GM12891 (cell line): ENCODE data around the gene NMRAL1.
A peak's percentile ranks its signal among the peaks of the same experiment; 100 is the strongest.

Source experiments
- DNase-seq: peaks from one replicate; pipeline ENCODE4 v3.0.0; 2011; ENCODE audit warnings: low spot score; ENCODE audit not compliant: insufficient read length
- FAIRE-seq: peaks from 2 replicates; lab custom pipeline; 2011; peaks lifted over from hg19 to GRCh38; lab: Jason Lieb, UNC
- PAX5 ChIP-seq: IDR thresholded peaks from 2 replicates; pipeline ENCODE4 v1.6.1; 2011; ENCODE audit warnings: low read length, moderate library complexity, mild to moderate bottlenecking; ENCODE audit not compliant: insufficient read depth, severe bottlenecking
- POLR2A ChIP-seq: IDR thresholded peaks from 2 replicates; pipeline ENCODE4 v1.6.1; 2011; ENCODE audit warnings: low read depth, low read length, control low read depth
- POLR2AphosphoS5 ChIP-seq: IDR thresholded peaks from 2 replicates; pipeline ENCODE4 v1.6.1; 2011; ENCODE audit warnings: low read depth, low read length, control low read depth
- POU2F2 ChIP-seq: IDR thresholded peaks from 2 replicates; pipeline ENCODE4 v1.6.1; 2011; ENCODE audit warnings: low read depth, mild to moderate bottlenecking, control low read depth, low read length, moderate library complexity
- SPI1 ChIP-seq: IDR thresholded peaks from 2 replicates; pipeline ENCODE4 v1.6.1; 2011; ENCODE audit warnings: low read depth, low read length, control low read depth
- TAF1 ChIP-seq: IDR thresholded peaks from 2 replicates; pipeline ENCODE4 v1.6.1; 2011; ENCODE audit warnings: low read depth, low read length, control low read depth

The NMRAL1 gene

GRCh38 chr16:4505356-4506147 is 31.1 kb upstream of the NMRAL1 start:
- FAIRE-seq (peak; percentile 93), DNase-seq (peak; percentile 73)
- peak; percentile 93 for TF ChIP-seq SPI1
- no peak for TF ChIP-seq POU2F2
- no peak for TF ChIP-seq POLR2AphosphoS5
- TF ChIP-seq TAF1, result no peak
- no peak for TF ChIP-seq PAX5

GRCh38 chr16:4501071-4501478 is 26.6 kb upstream of the NMRAL1 start:
- no peak for DNase-seq
- TF ChIP-seq POU2F2 (no peak), PAX5 (no peak), TAF1 (no peak), POLR2A (no peak), SPI1 (no peak), POLR2AphosphoS5 (no peak)
- no peak for FAIRE-seq

- no peak for DNase-seq
Observed at GRCh38 chr16:4500272-4500671, 25.8 kb upstream of the NMRAL1 start.

GRCh38 chr16:4499196-4499555 is 24.8 kb upstream of the NMRAL1 start:
- FAIRE-seq (no peak), DNase-seq (no peak)
- TF ChIP-seq POU2F2, result no peak
- no peak for TF ChIP-seq SPI1
- no peak for TF ChIP-seq POLR2A
- TF ChIP-seq TAF1, result no peak
- TF ChIP-seq PAX5, result no peak

More at GRCh38 chr16:4500272-4500671, 25.8 kb upstream of the NMRAL1 start:
- TF ChIP-seq SPI1, result no peak
- TF ChIP-seq POU2F2, result no peak
- TF ChIP-seq POLR2AphosphoS5, result no peak
- no peak for TF ChIP-seq PAX5
- TF ChIP-seq TAF1, result no peak
- TF ChIP-seq POLR2A, result no peak
- FAIRE-seq, result no peak

GRCh38 chr16:4498546-4499195 is 24.2 kb upstream of the NMRAL1 start:
- DNase-seq, result no peak
- no peak for FAIRE-seq
- no peak for TF ChIP-seq POLR2A
- no peak for TF ChIP-seq POLR2AphosphoS5
- TF ChIP-seq SPI1, result no peak
- TF ChIP-seq TAF1, result no peak
- TF ChIP-seq PAX5, result no peak
- TF ChIP-seq POU2F2, result no peak

GRCh38 chr16:4496305-4496704 is 21.9 kb upstream of the NMRAL1 start:
- no peak for DNase-seq
- TF ChIP-seq POU2F2 (no peak), SPI1 (no peak), TAF1 (no peak), PAX5 (no peak), POLR2AphosphoS5 (no peak), POLR2A (no peak)
- no peak for FAIRE-seq

- TF ChIP-seq TAF1 (no peak), POLR2A (no peak), POU2F2 (no peak), SPI1 (no peak)
- FAIRE-seq (no peak), DNase-seq (no peak)
Observed at GRCh38 chr16:4495766-4496165, 21.3 kb upstream of the NMRAL1 start.

GRCh38 chr16:4494746-4495490 is 20.5 kb upstream of the NMRAL1 start:
- no peak for DNase-seq
- TF ChIP-seq TAF1 (no peak), POLR2AphosphoS5 (no peak), POU2F2 (no peak), PAX5 (no peak), POLR2A (no peak), SPI1 (no peak)
- no peak for FAIRE-seq

- FAIRE-seq (no peak), DNase-seq (no peak)
- TF ChIP-seq TAF1 (no peak), PAX5 (no peak), POLR2AphosphoS5 (no peak), POLR2A (no peak), SPI1 (no peak)
Observed at GRCh38 chr16:4491898-4492297, 17.5 kb upstream of the NMRAL1 start.
